Liver (tissue), 9 donors: ENCODE measurements around the gene EXOC3L1. TPM values are rescaled to one million over a fixed set of nuclear protein-coding genes. Genes with fewer than 3 reads are reported as not detected.

ENCODE experiments used
- DNase-seq: peaks from one replicate; pipeline ENCODE4 v3.0.0-alpha.2; 2017; ENCODE audit warnings: low spot score
- H3K27ac ChIP-seq, 2 donors: one replicate each; pipeline ENCODE4 v1.7.0; 2013; ENCODE audit warnings: inconsistent platforms in 2 of 2, low read length in 2 of 2, control low read depth in 1 of 2, low read depth in 1 of 2, mild to moderate bottlenecking in 1 of 2
- H3K27me3 ChIP-seq, 4 donors: one replicate each; pipeline versions ENCODE4 v1.6.1 to v1.7.0; 2013; ENCODE audit warnings: low read length in 3 of 4, inconsistent platforms in 1 of 4, mild to moderate bottlenecking in 1 of 4, moderate library complexity in 1 of 4; ENCODE audit not compliant: control insufficient read depth in 4 of 4, insufficient read depth in 4 of 4
- H3K36me3 ChIP-seq, 4 donors: one replicate each; pipeline versions ENCODE4 v1.6.1 to v1.7.0; 2013; ENCODE audit warnings: low read length in 3 of 4, mild to moderate bottlenecking in 3 of 4, low read depth in 1 of 4, moderate library complexity in 1 of 4; ENCODE audit not compliant: control insufficient read depth in 4 of 4, insufficient read depth in 3 of 4
- H3K4me1 ChIP-seq, 4 donors: one replicate each; pipeline versions ENCODE4 v1.6.1 to v1.7.0; 2013; ENCODE audit warnings: low read length in 3 of 4, mild to moderate bottlenecking in 3 of 4, moderate library complexity in 1 of 4; ENCODE audit not compliant: control insufficient read depth in 4 of 4, insufficient read depth in 4 of 4
- H3K4me3 ChIP-seq, 3 donors: one replicate each; pipeline versions ENCODE4 v1.6.1 to v1.7.0; 2013; ENCODE audit warnings: low read length in 3 of 3, control low read depth in 1 of 3, low read depth in 1 of 3, mild to moderate bottlenecking in 1 of 3
- H3K9ac ChIP-seq, 2 donors: one replicate each; pipeline ENCODE4 v1.7.0; 2013; ENCODE audit warnings: low read length in 2 of 2, mild to moderate bottlenecking in 2 of 2, moderate library complexity in 2 of 2, control low read depth in 1 of 2, low read depth in 1 of 2
- H3K9me3 ChIP-seq, 4 donors: one replicate each; pipeline versions ENCODE4 v1.6.1 to v1.7.0; 2013; ENCODE audit warnings: low read length in 3 of 4; ENCODE audit not compliant: control insufficient read depth in 4 of 4
- ATF3 ChIP-seq: IDR thresholded peaks from 2 replicates; pipeline ENCODE4 v1.6.1; 2016; ENCODE audit warnings: antibody characterized with exemption
- EGR1 ChIP-seq, 2 donors: IDR thresholded peaks; 2 replicates each; pipeline ENCODE4 v1.6.1; 2016 to 2018; ENCODE audit warnings: antibody characterized with exemption in 2 of 2, low read depth in 2 of 2
- FOXA1 ChIP-seq: IDR thresholded peaks from 2 replicates; pipeline ENCODE4 v1.6.1; 2016; ENCODE audit warnings: antibody characterized with exemption
- FOXA2 ChIP-seq: IDR thresholded peaks from 2 replicates; pipeline ENCODE4 v1.6.1; 2016; ENCODE audit warnings: antibody characterized with exemption
- HNF4A ChIP-seq, 2 donors: conservative IDR thresholded peaks; 2 replicates each; pipeline ENCODE4 v1.6.1; 2016; ENCODE audit warnings: antibody characterized with exemption in 2 of 2, mild to moderate bottlenecking in 2 of 2
- HNF4G ChIP-seq: IDR thresholded peaks from 2 replicates; pipeline ENCODE4 v1.6.1; 2016; ENCODE audit warnings: antibody characterized with exemption
- MAX ChIP-seq: IDR thresholded peaks from 2 replicates; pipeline ENCODE4 v1.6.1; 2016; ENCODE audit warnings: antibody characterized with exemption
- NR2F2 ChIP-seq: IDR thresholded peaks from 2 replicates; pipeline ENCODE4 v1.6.1; 2016; ENCODE audit warnings: antibody characterized with exemption
- RAD21 ChIP-seq, 2 donors: IDR thresholded peaks; 2 replicates each; pipeline ENCODE4 v1.6.1; 2016; ENCODE audit warnings: antibody characterized with exemption in 2 of 2, mild to moderate bottlenecking in 2 of 2
- RXRA ChIP-seq, 2 donors: IDR thresholded peaks; 2 replicates each; pipeline ENCODE4 v1.6.1; 2017 to 2018; ENCODE audit warnings: antibody characterized with exemption in 2 of 2, mild to moderate bottlenecking in 1 of 2
- SP1 ChIP-seq: IDR thresholded peaks from 2 replicates; pipeline ENCODE4 v1.6.1; 2018; ENCODE audit warnings: antibody characterized with exemption, mild to moderate bottlenecking
- TAF1 ChIP-seq: conservative IDR thresholded peaks from 2 replicates; pipeline ENCODE4 v1.6.1; 2016; ENCODE audit warnings: antibody characterized with exemption, mild to moderate bottlenecking
- YY1 ChIP-seq: IDR thresholded peaks from 2 replicates; pipeline ENCODE4 v1.6.1; 2016; ENCODE audit warnings: antibody characterized with exemption, mild to moderate bottlenecking
- WGBS: extraction: QIAGEN DNeasy Blood & Tissue Kit; methylation state at CpG from one replicate; pipeline ENCODE4 v1.1.7; 2013; 5-methylcytosine and 5-hydroxymethylcytosine counted together
- polyA plus RNA-seq, 2 donors: library from polyadenylated mRNA; stranded (reverse) in 1 of 2; unstranded in 1 of 2; fragments of 200-250 nt in 1 of 2; fragments of >200 nt in 1 of 2; fragmentation: Nextera tagmentation in 1 of 2; extraction: Ambion mirVana in 1 of 2; gene quantifications; one replicate each; pipeline versions ENCODE4 v1.2.1 to v1.2.3, GENCODE V29; 2013 to 2015
- total RNA-seq, 2 donors: library from RNA; depleted of rRNA; stranded (reverse); fragments of >200 nt; gene quantifications; one replicate each; pipeline ENCODE4 v1.2.3, GENCODE V29; 2014
- TF ChIP-seq, protein P1 (sequence below): IDR thresholded peaks from 2 replicates; pipeline ENCODE4 v1.6.1; 2016; ENCODE audit warnings: antibody characterized with exemption
- TF ChIP-seq, protein P2 (sequence below): fragments of 150-350 bp; IDR thresholded peaks from 2 replicates; pipeline ENCODE4 v1.5.1; 2017; ENCODE audit warnings: improper control_type of control experiment, low read depth, low read length; ENCODE audit not compliant: missing input control
- TF ChIP-seq, protein P3 (sequence below): IDR thresholded peaks from 2 replicates; pipeline ENCODE4 v1.6.1; 2016; ENCODE audit warnings: antibody characterized with exemption, mild to moderate bottlenecking
- donor health status: healthy.
- donor health status: healthy.
- donor health status: healthy.
- donor health status: healthy.
- donor health status: healthy.

The EXOC3L1 gene
- total and polyA plus RNA-seq, 4 donors, result 1.1 to 3.7 (median 2.8) TPM

DNA sequence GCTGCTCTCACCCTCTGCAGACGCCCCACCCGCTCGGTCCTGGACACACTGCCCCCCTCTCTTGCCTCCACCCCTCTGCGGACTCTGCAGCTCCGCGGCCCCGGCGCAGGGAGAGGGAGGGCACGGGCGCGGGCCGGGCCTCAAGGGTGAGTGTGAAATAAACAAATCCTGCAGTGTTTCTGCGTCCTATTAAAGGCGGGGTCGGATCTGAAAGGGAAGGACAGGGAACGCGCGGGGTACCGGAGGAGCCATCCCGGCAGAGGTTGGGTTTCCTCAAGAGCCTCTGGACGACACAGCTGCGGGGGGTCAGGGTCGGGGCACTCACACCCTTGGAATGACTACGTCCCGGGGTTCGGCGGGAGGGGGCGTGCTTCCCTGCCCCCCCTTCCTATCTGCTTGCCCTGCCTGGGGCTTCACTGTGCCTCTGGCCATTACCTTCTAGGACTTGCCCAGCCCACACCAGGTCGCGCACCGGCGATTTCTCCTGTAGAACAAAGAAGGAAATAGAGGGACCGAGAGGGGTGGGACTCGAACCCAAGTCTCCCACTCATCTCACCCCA lies 25.9 kb downstream of the EXOC3L1 start:
- Histone ChIP-seq H3K9ac (no peak overlapping the region), H3K9me3 (no peaks in the 10 kb centered on the region), H3K4me3 (peak overlapping the region in 1 of 3 donors; percentile 39), H3K27me3 (no peaks in the 10 kb centered on the region), H3K27ac (no peak overlapping the region), H3K36me3 (peaks cover 0 to 2% (median 0%) of the 10 kb centered on the region in 4 donors), H3K4me1 (peaks cover 26 to 48% (median 37%) of the 10 kb centered on the region in 4 donors)
- WGBS, result 3% methylated on average over 34 of the region's 34 CpGs
- DNase-seq, result no peak
- TF ChIP-seq HNF4A (conservative IDR thresholded peaks at IDR 0.05) (no peak), ATF3 (no peak), TAF1 (no peak), HNF4G (no peak), YY1 (no peak), RXRA (IDR thresholded peaks at IDR 0.05) (no peak), FOXA2 (no peak), EGR1 (IDR thresholded peaks at IDR 0.05; ENCODE audit: low read depth in 2 of 2) (no peak), RAD21 (IDR thresholded peaks at IDR 0.05) (no peak), FOXA1 (no peak), NR2F2 (no peak), MAX (no peak), SP1 (no peak)
- TF ChIP-seq, protein P1, sequence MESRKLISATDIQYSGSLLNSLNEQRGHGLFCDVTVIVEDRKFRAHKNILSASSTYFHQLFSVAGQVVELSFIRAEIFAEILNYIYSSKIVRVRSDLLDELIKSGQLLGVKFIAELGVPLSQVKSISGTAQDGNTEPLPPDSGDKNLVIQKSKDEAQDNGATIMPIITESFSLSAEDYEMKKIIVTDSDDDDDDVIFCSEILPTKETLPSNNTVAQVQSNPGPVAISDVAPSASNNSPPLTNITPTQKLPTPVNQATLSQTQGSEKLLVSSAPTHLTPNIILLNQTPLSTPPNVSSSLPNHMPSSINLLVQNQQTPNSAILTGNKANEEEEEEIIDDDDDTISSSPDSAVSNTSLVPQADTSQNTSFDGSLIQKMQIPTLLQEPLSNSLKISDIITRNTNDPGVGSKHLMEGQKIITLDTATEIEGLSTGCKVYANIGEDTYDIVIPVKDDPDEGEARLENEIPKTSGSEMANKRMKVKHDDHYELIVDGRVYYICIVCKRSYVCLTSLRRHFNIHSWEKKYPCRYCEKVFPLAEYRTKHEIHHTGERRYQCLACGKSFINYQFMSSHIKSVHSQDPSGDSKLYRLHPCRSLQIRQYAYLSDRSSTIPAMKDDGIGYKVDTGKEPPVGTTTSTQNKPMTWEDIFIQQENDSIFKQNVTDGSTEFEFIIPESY, result no peak
- TF ChIP-seq, protein P2, sequence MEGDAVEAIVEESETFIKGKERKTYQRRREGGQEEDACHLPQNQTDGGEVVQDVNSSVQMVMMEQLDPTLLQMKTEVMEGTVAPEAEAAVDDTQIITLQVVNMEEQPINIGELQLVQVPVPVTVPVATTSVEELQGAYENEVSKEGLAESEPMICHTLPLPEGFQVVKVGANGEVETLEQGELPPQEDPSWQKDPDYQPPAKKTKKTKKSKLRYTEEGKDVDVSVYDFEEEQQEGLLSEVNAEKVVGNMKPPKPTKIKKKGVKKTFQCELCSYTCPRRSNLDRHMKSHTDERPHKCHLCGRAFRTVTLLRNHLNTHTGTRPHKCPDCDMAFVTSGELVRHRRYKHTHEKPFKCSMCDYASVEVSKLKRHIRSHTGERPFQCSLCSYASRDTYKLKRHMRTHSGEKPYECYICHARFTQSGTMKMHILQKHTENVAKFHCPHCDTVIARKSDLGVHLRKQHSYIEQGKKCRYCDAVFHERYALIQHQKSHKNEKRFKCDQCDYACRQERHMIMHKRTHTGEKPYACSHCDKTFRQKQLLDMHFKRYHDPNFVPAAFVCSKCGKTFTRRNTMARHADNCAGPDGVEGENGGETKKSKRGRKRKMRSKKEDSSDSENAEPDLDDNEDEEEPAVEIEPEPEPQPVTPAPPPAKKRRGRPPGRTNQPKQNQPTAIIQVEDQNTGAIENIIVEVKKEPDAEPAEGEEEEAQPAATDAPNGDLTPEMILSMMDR, result no peak
- TF ChIP-seq, protein P3, sequence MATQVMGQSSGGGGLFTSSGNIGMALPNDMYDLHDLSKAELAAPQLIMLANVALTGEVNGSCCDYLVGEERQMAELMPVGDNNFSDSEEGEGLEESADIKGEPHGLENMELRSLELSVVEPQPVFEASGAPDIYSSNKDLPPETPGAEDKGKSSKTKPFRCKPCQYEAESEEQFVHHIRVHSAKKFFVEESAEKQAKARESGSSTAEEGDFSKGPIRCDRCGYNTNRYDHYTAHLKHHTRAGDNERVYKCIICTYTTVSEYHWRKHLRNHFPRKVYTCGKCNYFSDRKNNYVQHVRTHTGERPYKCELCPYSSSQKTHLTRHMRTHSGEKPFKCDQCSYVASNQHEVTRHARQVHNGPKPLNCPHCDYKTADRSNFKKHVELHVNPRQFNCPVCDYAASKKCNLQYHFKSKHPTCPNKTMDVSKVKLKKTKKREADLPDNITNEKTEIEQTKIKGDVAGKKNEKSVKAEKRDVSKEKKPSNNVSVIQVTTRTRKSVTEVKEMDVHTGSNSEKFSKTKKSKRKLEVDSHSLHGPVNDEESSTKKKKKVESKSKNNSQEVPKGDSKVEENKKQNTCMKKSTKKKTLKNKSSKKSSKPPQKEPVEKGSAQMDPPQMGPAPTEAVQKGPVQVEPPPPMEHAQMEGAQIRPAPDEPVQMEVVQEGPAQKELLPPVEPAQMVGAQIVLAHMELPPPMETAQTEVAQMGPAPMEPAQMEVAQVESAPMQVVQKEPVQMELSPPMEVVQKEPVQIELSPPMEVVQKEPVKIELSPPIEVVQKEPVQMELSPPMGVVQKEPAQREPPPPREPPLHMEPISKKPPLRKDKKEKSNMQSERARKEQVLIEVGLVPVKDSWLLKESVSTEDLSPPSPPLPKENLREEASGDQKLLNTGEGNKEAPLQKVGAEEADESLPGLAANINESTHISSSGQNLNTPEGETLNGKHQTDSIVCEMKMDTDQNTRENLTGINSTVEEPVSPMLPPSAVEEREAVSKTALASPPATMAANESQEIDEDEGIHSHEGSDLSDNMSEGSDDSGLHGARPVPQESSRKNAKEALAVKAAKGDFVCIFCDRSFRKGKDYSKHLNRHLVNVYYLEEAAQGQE, result no peak
